GM19238 (cell line): ENCODE data around the gene NME3.

Experiments used
- DNase-seq: peaks from one replicate; pipeline ENCODE4 v3.0.0; 2011; ENCODE audit warnings: low spot score; ENCODE audit not compliant: insufficient read length

NME3 gene

DNA sequence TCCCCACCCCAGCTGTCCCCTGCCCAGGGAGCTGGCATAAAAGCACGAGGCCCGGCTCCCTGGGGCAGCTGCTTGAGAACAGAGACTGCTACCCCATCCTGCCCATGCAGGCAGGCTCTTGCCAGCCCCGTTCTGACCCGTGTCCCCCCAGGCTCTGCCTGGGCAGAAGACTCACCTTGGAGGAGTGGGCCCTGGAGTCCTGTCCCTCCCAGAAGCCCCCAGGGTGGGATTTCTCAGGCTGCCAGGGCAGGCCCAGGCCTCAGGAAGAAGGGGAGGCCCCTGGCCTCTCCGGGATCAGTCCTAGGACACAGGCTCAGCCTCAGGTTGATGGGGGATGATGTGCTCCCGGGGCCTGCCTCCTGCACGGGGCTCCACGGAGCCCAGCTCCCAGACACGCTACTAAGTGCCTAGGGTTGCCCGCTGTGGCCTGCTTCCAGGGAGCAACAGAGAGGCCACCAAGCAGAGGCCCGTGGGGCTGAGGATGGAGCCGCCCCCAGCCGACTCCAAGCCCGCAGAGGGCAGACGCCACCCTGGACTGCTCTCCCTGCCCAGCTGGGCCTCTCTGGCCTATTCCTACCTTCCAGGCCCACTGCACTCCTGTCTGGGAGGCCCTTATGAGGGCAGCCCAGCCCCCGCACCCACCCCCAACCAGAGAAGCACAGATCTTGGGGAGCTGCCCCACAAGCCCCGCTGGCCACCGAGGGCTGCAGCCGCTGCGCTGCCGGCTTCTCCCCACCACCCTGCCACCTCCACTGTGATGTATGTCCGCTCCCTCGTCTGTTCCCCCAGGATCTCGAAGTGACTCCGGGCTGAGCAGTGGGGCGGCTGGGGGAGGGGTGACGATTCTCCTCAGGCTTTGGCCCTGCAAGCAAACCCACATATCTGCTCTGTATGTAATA lies 1.7 kb downstream of the NME3 start:
- no peak for DNase-seq

DNA sequence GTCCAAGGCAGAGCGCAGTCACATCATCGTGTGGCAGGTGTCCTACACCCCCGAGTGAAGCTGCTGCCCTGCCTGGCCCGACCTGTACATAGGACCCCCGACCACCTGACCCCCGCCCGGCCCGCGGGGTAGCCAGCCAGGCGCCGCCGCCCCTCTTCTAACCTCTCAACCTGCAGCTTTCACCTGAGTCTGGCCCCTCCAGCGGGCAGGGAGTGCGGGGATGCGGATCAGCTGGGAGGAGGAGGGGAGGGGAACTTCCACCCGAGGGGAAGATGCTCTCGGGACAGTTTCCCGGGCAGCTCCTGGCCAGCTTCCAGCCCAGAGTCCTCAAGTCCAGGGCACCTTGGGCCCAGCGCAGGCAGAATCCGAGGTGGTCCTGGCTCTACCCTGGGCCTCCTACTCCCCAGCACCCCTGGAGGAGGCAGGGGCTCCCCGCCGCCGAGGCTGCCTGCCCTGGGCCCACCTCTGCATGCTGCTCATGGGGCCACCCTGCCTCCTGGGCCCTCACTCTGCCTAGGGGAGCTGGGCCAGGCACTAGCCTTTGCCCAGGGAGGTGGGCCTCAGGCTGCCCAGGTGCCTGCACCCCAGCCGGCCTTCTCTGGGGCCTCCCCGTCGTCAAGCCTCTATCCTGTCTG lies 2.5 kb downstream of the NME3 start:
- no peak for DNase-seq

GRCh38 chr16:1768061-1768766 lies 3.1 kb downstream of the NME3 start:
- DNase-seq: no peak

- no peak for DNase-seq
These were observed 4.0 kb downstream of the NME3 start for GRCh38 chr16:1767116-1767994.

DNA sequence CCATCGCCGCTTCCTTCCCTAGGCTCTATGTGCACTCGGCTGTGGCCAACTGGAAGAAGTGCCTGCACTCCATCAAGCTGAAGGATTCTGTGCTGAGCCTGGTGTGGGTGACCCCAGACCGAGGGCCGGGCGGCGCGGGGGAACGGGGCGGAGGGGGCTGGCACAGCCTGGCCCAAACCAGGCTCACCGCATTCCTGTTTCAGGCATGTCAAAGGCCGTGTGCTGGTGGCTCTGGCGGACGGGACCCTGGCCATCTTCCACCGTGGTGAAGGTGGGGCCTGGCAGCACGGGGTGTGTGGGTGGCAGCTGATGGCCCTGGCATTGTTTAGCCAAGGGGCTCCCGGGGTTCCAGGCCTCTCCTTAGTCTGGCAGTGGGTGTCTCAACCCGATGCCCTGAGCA lies 4.6 kb downstream of the NME3 start:
- no peak for DNase-seq

- no peak for DNase-seq
These were observed 5.1 kb downstream of the NME3 start for GRCh38 chr16:1766231-1766630.

DNA sequence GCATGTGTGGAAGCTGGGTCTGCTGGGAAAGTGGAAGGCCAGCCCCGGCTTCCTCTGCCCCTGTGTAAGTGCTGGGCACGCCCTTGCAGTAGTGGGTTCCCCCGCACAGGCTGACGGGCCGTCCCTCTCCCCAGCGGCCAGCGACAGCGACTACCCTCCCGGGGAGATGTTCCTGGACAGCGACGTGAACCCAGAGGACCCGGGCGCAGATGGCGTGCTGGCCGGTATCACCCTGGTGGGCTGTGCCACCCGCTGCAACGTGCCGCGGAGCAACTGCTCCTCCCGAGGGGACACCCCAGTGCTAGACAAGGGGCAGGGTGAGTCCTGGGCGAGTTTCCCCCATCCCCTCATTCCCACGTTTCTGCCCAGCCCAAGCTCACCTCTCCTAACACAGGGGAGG lies 5.5 kb downstream of the NME3 start:
- no peak for DNase-seq

DNA sequence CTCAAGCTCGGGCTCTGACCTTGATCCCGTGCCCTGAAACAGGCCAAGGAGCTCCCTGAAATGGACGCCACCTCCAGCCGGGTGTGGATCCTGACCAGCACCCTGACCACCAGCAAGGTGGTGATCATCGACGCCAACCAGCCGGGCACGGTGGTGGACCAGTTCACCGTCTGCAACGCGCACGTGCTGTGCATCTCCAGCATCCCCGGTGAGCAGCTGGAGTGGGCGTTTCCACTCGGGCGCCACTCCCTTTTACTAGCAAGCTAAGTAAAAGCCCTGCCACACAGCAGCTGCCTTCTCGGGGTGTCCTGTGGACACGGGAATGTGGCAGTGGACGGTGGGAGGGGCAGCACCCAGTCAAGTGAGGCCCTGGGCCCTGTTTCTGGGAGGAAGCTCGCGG lies 6.4 kb downstream of the NME3 start:
- no peak for DNase-seq

DNA sequence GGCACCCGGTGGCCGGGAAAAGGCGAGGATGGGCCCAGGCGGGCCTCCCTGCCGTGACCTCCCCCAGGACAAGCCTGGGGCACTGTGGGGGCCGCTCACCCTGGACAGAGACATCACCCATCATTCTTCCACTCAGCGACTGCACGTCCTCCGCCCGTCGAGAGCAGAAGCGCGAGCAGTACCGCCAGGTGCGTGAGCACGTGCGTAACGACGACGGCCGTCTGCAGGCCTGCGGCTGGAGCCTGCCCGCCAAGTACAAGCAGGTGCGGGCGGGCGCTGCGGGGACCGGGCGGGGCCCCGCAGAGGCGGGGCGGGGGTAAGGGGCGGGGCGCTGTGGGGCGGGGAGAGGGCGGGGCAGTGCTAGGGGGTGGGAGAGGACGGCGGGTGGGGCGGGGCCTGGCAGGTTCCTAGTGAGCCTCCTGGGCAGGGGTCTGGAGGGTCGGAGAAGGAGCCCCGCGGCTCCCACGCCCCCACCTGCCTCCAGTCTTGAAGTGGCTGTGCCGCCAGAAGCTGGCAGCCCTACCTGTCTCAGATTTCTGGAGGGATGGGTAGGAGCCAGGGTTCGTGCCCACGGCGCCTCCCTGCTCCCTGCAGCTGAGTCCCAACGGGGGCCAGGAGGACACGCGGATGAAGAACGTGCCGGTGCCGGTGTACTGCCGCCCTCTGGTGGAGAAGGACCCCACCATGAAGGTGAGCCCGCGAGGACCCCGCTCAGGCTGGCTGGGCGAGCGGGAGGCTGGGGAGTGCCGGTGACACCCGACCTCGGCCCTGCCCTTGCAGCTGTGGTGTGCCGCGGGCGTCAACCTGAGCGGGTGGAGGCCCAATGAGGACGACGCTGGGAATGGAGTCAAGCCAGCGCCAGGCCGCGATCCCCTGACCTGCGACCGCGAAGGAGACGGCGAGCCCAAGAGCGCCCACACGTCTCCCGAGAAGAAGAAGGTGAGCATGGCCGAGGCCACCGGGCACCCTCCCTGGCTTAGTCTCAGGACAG lies 7.5 kb downstream of the NME3 start:
- no peak for DNase-seq

DNA sequence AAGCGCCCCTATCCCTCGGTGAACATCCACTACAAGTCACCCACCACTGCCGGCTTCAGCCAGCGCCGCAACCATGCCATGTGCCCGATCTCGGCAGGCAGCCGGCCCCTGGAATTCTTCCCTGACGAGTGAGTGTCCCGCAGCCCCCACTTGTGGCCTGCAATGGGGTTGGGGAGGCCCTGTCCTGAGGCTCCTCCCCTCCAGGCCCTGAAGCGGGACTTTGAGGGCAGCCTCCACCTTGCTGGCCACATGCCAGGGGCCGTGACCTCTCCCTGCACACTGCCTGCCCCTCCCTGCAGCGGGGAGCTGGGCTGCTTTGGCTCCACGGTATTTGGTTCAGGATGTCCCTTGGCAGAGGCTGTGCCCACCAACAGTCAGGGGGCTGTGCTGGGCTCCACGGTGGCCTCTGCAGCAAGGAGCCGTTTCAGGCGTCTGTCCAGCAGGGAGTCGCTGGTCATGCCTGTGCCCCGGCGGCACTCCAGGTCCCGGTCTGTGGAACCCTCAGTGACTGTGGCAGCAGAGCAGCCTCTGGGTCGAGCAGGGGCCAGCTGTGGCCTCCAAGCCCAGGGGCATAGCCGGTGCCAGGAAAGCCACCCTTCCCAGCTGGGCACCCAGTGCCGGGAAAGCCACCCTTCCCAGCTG lies 8.3 kb downstream of the NME3 start:
- DNase-seq: no peak

DNA sequence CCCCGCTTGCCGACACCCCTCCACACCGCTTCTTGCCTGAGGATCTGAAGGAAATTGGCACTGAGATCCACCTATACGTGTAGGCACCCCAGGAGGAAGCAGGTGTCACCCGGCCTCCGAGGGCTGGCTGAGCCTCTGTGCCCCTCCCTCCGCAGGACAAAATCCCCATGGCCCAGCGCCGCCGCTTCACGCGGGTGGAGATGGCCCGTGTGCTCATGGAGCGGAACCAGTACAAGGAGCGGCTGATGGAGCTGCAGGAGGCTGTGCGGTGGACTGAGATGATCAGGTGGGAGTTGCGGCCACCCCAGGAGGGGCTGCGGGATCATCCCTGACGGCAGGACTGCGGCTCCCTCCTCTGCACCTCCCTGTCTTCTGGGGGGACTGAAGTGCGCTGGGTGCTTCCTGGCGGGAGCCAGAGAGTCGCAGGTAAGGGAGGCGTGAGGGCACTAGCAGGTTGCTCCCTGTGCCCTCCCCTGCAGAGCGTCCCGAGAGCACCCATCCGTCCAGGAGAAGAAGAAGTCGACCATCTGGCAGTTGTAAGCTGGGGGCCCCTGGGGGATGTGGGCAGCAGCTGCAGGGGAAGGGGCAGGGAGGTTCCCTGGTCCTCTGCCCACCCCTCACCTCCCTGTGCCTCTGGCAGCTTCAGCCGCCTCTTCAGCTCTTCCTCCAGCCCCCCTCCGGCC lies 9.0 kb downstream of the NME3 start:
- DNase-seq: no peak

DNA sequence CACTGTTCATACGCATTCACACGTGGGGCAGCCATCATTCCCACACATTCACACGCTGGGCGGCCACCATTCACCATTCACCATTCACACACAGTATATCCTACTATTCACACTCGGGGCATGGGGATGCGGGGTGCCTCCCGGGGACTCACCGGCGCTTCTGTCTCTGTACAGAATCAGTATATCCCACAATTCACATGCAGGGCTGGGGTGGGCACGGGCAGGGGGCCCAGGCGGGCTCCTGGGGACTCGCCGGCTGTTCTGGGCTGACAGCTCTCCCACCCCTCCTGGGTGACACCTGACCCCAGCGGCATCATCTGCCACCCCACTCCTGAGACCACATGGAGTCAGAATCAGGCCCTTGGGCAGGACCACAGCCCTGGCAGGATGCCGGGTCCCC lies 9.6 kb downstream of the NME3 start:
- DNase-seq: no peak

DNA sequence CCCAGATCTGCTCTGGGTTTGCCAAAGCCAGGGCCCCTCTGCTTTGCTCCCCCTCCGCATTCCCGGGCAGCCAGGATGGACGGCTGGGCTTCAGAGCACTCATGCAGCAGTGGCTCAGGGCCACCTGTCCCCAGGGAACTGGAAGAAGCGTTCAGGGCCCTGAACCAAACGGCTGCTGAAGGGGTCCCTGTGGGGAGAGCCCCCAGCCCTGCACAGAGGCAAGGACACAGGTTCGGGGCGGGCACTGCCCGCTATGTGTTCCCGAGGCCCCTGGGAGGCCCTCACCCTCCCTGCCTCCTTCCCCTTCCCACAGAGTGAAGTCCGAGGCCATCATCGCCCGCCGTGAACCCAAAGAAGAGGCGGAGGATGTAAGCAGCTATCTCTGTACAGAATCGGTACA lies 10.4 kb downstream of the NME3 start:
- DNase-seq: no peak

DNA sequence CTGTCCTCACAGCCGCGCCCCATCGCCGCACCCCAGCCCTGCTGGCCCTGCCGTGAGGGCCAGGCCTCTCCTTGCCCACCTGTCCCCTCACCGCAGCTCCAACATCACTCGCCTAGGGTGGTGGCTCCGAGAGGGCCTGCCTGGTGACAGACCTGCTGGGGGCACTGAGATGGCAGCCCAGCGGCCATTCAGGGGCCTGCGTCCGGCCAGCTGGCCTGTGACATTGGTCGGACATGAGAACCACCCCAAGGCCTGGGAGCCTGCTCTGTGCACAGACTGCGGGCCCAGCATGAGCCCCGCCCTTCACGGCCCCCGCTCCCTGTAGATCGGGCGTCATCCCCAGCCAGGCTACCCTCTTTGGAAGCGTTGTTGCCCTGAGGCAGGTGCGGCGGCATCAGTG lies 11.8 kb downstream of the NME3 start:
- no peak for DNase-seq

DNA sequence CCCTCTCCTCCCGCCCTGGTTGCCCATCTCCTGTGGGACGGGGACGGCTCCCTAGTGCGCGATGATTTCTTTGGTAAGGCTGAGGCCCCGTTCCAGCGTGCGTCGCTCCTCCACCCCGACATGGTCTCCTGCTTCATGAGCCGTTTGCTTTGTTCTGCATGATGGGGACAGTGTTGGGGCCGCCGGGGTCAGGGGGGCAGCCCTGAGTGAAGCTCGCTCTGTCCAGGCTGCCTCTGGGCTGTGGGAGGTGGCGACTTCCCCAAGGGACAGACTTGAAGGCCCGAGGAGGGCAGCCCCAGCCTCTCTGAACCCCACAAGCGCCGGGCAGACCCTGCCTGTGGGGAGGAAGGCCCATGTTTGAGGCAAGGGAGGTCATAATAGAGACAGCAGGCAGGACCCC lies 12.4 kb downstream of the NME3 start:
- no peak for DNase-seq

DNA sequence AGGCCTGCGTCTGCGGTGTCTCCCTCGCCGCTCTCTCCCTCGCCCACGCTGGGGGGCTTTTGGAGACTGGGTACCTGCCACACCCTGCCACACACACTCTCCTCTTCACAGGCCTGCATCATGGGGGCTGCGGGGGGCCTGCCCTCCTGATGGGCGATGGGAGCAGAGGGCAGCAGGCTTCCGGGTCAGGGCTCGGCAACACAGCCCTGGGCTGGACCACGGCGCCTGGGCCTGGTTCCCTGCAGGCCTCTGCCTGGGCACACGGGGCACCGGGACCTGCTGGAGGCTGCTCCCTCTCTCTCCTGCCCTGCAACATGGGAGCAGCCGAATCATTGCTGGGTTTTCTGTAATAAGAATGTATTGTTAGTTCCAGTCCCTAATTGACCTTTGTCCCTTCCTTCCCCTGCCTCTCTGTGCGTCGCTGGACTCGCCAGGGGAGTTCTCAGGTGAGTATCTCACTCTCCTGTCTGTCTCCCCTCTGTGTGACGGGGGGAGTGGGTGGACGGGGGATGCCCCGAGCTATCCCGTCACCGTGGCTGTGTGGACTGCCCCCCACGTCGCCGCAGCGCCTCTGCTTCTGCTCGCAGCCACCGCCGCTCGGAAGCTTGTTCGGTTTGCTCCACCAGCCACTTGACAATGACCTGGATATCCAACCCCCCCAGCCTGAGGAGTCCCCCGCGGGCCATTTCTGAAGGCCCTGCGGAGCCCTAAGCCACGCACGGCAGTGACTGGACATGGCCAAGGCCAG lies 13.5 kb downstream of the NME3 start:
- no peak for DNase-seq

DNA sequence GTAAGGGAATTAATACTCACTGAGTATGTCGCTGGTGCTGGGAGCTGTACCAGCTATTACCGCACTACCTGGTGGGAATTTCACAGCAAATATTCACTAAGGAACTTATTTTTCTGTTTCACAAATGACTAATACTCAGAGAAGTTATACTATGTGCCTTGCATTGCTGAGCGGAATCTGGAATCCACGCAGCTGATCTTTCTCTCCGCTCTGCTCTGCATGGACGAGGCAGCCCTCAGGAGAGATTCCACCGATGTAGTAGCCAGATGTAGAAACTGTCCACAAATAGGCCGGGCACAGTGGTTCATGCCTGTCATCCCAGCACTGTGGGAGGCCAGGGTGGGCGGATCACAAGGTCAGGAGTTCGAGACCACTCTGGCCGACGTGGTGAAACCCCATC lies 17.1 kb downstream of the NME3 start:
- no peak for DNase-seq

DNA sequence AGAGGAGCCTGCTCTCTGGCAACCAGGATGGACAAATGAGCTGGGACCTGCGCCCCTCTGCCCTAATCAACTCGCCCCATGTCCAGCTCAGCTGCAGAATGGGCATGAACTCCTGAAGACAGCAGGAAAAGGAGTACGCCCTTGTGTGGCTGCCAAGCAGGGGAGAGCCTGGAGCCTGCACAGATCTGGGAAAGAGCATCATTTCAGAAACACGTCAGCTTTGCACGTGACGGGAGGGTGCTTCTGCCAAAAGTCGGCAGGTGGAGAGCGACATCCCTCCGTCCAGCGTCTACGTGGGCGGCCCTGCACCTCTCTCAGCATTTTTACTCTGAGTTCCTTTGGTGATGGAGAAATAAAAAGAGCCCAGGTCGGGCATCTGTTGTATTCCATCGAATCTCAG lies 18.5 kb downstream of the NME3 start:
- no peak for DNase-seq
